SW480 (cell line): Measurements from ENCODE around the gene RGL2.
A peak's percentile ranks its signal among the peaks of the same experiment; 100 is the strongest.

ENCODE experiments used
- DNase-seq: peaks from one replicate; pipeline ENCODE4 v3.0.0-alpha.2; 2016; ENCODE audit warnings: low spot score

The RGL2 gene

GRCh38 chr6:33316603-33317418, 18.1 kb upstream of the RGL2 start:
- no peak for DNase-seq

DNA sequence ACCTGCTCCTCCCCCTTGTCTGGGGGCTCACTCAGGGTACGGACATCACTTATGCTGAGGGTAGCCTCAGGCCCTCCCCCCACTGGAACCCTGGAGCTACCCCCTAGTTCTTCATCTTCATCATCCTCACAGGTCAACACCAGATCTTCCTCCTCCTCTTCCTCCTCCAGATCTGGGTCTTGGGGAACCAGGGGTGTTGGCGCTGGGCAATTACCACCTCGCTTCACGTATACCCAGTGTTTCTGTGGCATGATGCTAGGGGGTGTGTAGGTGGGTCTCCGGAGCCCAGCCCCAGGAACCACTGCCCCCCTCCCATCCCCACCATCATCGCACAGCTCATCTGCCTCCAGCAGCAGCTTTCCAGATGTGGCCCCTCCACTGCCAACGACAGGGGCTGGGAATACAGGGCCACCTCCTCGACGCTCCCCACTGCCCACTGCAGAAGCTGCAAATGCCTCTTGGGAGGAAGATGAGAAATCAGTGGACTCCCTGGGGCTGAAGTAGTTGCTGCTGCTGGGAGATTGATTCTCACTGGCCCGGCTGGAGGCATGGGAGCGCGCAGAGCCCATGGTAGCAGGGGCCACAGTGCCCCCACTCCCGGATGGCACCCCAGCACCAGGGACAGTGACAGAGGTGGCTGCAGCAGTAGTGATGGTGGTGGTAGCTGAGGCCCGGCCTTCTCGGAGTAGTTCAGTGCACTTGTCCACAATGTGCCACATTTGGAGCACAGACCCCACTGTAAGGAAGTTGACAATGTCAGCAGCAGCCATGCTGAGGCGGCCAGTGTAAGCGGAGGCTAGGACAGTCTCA, 17.3 kb upstream of the RGL2 start:
- no peak for DNase-seq

- DNase-seq: peak; percentile 15
Measured at GRCh38 chr6:33314943-33315792, 16.4 kb upstream of the RGL2 start.

- peak; percentile 58 for DNase-seq
Measured at GRCh38 chr6:33314515-33314942, 15.8 kb upstream of the RGL2 start.

DNA sequence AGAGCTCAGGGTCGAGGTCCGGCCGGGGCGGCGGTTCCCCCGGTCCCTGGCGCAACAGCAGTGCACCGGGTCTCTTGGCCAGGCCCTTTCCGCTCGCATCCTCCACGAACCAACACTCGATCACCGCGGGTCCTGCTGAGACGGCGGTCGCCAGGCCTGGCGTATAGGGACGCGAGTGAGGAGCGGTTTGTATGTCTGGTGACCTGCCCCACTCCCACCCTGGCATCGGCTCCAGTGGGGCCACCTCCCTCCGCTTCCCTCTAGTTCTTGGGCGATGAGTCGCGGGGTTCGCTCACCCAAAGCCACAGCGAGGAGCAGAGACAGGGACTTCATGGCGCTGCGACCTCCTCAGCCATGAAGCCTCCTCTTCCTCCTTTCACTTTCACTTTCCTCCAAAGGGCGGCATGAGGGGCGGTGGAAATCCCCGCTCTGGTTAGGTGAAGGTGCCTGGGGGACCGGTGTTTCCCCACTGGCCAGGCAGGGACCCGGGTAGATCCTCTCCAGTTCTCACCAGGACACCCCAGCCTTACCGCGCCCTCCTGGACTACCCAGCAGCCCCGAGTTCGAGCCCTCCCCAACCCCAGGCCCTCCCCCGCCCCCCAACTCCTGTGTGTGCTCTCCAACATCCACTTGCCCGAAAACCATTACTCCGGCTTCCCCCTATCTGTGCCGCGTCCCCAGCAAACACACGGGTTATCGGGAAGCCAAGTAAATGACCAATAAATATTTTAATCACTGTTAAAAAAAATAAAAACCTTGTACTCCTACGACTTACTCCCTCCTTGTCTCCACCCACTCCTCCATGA, 15.2 kb upstream of the RGL2 start, which contains the start of gene TAPBP:
TSS of gene TAPBP (minus strand) at position 370 of the 806 bp plus-strand sequence. CDS start at position 333, 37 bp downstream.
- DNase-seq: peak; percentile 62

DNA sequence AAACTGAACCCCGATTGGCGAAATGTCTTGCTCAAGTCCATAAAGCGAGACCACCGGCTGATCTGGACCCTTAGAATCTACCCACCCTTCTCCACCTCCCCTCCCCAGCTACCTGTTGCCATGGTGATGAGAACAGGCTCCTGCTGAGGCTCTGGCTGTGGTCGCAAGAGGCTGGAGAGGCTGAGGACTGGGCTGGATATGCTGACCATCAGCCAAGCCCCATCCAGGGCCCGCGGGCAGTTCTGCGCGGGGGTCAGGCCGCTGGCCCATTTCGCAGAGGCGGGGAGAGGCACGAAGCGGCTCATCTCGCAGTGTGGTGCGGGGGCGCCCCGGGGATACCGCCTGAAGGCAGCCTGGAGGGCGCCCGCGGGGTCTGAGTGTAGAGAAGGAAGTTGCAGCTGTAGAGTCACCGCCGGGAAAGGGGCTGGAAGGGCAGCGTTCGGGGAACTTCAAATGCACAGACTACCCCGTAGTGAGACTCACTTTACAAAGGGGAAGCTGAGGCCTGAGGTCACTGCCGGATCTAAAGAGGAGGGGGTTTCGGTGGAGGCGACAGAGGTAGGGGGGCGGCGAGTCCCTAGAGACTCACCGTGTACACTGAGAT, 14.5 kb upstream of the RGL2 start:
- no peak for DNase-seq

GRCh38 chr6:33312361-33313104, 13.8 kb upstream of the RGL2 start:
- peak; percentile 78 for DNase-seq

DNA sequence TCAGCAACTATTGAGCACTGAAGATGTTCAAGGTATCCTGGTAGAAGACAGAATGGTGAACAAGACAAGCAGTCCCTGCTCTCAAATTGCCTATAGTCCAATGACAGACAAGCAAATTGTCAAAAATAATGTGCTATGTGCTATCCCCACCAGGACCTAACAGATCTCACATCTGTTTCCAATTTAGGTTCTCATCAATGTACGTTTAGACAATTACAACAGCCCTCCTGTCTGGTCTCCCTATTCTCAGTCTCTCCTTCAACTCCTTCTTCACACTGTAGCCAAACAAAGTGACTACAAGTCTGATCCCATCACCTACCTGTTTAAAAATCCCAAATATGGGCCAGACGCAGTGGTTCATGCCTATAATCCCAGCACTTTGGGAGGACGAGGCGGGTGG, 7.6 kb upstream of the RGL2 start:
- DNase-seq: no peak

DNA sequence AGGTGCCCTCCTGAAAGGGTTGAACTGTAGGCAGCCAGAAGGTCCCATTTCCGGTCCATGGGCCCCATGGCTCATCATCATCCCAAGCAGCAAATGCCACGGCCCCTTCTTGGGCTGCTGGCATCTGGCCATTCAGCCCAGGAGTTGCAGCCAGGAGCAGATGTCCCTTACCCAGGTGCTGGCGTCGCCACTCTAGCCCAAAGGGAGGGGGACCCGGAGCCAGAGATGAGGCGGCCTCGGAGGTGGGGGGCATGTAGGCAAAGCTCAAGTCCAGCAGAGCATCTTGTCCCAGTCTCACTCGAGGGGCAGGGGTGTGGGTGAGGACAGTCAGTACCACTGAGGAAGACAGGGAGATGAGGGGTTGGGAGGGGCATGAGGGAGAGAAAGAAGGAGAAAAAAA, 6.3 kb upstream of the RGL2 start:
- DNase-seq: no peak

DNA sequence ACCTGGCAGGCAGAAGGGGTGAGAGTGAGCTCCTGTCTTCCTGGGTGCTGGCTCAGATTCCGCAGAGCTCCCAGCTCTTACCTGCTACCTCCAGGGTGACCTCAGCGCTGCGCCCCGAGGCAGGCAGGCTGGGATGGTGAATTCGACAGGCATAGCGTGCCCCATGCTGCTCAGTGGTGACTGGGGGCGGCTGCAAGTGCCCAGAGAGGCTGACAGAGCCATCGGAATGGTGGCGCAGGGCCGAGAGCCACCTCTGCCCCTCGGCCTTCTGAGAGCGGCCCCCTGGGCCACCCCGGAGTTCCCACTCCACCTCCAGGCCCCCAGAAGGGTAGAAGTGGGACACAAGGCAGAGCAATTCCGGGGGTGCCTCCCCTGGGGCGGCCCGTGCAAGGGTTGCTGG, 5.5 kb upstream of the RGL2 start:
- DNase-seq: no peak

DNA sequence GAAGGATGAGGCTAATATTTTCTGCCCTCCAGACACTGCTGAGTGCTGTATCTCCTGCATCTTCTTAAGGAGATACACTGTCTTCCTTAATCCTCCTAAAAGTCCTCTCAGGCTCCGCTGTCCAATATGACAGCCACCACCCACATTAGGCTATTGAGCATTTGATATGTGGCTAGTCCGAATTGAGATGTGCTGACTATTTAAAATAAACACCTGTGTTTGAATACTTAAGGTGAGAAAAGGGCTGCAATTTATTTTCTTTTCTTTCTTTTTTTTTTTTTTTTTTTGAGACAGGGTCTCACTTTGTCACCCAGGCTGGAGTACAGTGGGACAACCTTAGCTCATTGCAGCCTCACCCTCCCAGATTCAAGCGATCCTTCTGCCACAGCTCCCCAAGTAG, 3.1 kb upstream of the RGL2 start:
- no peak for DNase-seq

DNA sequence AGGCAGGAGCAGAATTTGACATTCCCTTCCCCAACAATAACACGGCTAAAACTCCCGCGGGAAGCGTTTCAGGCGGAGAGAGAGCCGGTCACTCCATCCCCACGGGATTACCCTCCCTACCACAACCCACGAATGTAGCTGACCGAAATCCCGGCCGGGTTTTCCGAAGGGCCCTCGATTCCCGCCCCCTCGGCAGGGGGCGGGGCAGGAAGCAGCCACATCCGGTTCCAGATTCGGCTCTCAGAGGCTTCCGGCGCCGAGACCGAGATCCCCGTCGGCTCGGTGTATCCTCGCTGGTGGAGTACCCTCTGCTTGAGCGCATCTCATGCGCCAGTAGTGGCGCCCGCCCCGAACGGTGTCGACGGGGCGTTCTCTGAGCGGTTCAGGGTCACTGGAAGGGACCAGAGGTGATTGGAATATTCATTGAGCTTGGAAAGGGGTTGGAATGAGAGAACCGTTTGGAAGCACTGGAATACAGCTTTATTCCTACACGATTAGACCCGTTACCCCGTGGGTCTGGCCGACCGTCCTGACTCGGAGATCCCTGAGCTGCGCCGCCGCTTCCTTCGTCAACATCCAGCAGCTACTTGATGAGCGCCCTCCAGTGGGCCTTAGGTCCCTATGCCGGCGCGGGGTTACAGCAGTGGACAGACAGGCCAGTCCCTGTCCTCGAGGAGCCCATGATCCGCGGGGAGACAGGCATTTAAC, 649 bp upstream of the RGL2 start:
- DNase-seq: peak; percentile 91

- peak; percentile 71 for DNase-seq
Measured at GRCh38 chr6:33297956-33298772, 578 bp downstream of the RGL2 start.

GRCh38 chr6:33297406-33297955, 1.3 kb downstream of the RGL2 start:
- no peak for DNase-seq

DNA sequence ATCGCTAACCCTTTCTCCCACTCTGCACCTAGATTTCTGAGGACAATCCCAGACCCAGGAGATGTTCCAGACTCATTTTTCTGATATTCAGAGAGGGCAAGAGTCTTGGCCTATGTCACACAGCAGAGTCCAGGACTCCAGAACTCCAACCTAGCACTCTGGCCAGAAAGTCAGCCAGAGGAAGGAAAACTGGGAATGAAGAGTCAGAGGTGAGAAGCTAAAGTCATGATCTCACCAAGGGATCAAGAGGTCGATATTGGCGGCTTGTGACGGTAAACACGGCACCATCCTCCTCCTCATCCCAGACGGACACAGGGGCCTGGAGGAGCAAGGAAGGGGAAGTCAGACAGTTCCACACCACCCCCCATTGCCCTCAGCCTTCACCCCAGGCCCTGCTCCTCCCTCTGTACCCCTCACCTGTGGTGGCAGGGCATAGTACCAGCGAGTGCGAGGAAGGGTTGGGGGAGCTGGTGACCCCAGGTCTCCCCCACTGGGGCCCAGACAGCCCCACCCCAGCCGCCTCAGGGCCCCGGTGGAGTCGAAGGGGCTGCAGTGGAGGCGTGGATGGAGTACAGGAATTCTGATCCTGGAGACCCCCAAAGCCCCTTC, 1.8 kb downstream of the RGL2 start:
- no peak for DNase-seq

DNA sequence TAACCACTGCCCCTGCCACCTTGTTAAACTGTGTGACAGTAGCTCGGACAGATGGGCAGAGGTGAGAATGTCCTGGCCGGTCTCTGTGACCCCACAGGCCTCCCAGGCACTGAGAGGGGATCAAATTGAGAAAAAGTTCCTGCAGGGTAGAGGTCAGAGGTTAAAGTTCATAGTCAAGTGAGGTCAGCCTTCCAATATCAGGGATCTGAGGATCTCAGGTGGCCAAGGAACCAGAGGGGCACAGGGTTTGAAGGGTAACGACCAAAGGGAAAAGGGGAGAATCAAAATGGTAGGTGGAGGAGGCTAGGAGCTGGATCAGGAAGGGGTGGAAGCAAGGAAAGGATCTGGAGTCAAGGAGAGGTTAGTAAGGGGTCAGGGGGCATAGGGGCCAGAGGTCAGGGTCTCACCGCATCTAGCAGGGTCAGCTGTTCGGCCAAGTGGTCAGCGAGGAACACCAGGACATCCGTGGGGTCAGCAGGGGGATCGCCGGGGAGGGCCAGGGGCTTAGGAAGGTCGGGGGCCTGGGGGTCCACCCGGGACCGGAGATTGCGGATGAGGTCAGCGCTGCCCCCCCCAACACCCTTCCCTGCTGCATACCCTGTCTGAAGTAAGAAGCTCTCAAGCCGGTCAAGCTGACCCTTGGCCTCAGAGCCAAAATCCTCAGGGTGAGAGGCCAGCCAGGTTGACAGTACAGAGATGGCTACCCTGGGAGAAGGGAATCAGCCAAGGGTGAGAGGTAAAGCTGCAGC, 2.9 kb downstream of the RGL2 start:
- no peak for DNase-seq
